AG09319 (cell line): ENCODE measurements around the gene MRPS11.
A peak's percentile ranks its signal among the peaks of the same experiment; 100 is the strongest.

ENCODE experiments used
- DNase-seq: peaks from one replicate; pipeline ENCODE4 v3.0.0-alpha.2; 2010; ENCODE audit warnings: low read depth; ENCODE audit errors: extremely low read depth
- TF ChIP-seq, protein P1 (sequence below): IDR thresholded peaks from 2 replicates; pipeline ENCODE4 v1.5.1; 2011; ENCODE audit warnings: low read depth, mild to moderate bottlenecking, inconsistent platforms, low read length, moderate library complexity

The MRPS11 gene

DNA sequence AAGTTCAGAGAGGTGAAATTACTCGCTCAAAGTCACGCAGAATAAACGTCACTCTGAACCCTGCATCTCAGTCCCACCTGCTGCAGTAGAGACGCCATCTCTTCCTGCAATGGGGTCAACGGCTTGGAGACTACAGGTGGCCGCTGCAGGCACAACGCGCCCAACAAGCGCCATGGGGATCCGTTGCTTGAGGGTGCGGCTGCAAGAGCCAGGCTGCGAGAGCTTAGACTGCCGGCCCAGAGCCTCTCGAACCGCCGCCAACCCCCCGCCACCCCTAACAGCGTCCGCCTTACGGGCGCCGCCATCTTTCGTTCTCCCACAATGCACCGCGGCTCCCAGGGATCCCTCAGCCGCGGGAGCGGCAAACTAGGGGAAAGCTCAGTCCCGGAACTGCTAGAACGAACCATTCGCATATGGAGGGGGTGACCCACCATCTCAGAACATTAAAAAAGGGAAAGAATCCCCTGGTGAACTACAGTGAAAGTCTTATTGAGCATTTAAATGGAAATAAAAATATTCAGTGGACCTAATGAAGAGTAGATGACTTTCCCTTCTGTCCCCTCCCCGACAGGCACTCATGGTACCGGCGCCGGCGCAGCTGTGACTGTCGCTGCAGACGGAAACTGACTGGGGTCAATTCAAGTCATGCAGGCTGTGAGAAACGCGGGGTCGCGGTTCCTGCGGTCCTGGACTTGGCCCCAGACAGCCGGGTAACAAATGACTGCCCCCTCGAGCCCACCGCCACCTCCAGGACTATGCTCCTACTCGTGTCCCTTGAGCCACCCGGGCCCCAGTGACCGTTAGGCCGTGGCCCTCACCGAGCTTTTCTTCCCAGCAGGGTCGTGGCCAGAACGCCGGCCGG, at the start of gene MRPS11, which contains the start of gene MRPL46:
TSS of gene MRPS11 (plus strand) at position 636 of the 862 bp plus-strand sequence. CDS start at position 646, 10 bp downstream.
TSS of gene MRPL46 (minus strand) at position 316 of the 862 bp plus-strand sequence. CDS start at position 305, 11 bp downstream.
- peak; percentile 59 for DNase-seq
- TF ChIP-seq, protein P1, sequence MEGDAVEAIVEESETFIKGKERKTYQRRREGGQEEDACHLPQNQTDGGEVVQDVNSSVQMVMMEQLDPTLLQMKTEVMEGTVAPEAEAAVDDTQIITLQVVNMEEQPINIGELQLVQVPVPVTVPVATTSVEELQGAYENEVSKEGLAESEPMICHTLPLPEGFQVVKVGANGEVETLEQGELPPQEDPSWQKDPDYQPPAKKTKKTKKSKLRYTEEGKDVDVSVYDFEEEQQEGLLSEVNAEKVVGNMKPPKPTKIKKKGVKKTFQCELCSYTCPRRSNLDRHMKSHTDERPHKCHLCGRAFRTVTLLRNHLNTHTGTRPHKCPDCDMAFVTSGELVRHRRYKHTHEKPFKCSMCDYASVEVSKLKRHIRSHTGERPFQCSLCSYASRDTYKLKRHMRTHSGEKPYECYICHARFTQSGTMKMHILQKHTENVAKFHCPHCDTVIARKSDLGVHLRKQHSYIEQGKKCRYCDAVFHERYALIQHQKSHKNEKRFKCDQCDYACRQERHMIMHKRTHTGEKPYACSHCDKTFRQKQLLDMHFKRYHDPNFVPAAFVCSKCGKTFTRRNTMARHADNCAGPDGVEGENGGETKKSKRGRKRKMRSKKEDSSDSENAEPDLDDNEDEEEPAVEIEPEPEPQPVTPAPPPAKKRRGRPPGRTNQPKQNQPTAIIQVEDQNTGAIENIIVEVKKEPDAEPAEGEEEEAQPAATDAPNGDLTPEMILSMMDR, result no peak

DNA sequence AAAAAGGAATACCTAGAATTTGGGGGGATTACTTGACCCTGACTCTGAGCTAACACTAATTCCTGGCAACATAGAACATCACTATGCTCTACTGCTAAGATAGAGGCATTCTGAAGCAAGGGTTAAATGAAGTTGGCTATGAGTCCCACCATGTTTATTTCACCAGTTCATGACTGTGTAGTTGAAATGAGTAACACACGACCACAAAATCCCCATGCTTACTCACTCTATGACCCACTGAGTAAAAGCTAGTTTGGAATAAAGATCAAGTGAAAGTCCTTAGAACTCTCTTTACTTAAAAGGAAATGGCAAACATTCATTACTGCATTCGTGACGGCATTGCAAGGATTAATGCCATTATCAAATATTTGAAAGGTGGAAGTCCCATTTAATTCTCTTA, 47.7 kb upstream of the MRPS11 start:
- no peak for DNase-seq
- TF ChIP-seq, protein P1, result no peak

DNA sequence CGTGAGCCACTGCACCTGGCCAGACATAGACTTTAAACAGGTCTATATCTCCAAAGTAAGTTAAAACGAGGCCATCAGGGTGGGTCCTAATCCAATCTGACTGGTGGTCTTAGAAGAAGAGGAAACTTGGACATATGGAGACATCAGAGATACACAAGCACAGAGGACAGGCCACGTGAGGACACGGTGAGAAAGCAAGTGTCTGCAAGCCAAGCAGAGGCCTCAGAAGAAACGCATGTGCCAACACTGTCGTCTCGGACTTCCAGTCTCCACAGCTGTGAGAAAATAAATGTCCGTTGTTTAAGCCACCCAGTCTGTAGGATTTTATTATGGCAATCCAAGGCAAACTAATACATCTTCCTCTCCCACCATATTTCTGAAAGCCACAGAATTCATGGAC, 44.2 kb upstream of the MRPS11 start:
- TF ChIP-seq, protein P1, result no peak
- no peak for DNase-seq

DNA sequence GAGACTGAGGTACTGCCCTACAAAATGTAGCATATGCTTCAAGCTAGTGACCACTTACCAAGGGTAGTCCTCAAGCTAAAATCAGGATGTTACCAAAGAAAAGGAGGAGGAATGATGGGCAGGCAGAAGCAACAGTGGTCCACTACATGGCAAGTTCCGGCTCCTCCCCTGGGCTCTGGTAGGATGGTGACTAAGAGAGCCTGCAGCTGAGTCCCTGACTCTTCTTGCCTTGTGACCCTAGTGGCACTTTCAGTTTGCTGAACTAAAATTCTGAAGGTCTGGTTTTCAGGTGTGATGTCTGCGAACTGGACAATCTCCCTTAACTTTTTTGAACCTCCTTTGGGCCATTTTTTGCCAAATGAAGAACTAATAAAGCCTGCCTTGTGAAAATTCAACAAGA, 41.2 kb upstream of the MRPS11 start:
- TF ChIP-seq, protein P1, result no peak
- DNase-seq, result no peak

DNA sequence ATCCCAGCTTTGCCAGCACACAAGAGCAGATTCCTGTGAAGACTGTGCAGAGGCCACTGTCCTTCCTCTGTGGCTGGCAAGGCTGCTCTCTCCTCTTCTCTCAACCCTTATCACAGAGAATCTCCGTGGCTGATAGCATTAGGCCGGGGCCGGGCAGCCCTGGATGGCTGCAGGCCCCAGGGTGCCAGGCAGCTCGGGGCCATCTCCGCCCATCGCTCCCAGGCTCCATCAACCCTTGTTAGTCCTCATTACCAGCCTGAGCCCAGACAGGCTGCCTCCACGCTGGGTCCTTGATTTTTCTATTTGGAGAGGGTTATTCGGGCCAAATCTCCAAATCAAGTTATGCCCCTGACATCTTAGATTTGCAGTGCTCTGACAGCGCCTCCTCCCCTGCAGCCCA, 39.5 kb upstream of the MRPS11 start:
- TF ChIP-seq, protein P1, result no peak
- DNase-seq, result no peak

DNA sequence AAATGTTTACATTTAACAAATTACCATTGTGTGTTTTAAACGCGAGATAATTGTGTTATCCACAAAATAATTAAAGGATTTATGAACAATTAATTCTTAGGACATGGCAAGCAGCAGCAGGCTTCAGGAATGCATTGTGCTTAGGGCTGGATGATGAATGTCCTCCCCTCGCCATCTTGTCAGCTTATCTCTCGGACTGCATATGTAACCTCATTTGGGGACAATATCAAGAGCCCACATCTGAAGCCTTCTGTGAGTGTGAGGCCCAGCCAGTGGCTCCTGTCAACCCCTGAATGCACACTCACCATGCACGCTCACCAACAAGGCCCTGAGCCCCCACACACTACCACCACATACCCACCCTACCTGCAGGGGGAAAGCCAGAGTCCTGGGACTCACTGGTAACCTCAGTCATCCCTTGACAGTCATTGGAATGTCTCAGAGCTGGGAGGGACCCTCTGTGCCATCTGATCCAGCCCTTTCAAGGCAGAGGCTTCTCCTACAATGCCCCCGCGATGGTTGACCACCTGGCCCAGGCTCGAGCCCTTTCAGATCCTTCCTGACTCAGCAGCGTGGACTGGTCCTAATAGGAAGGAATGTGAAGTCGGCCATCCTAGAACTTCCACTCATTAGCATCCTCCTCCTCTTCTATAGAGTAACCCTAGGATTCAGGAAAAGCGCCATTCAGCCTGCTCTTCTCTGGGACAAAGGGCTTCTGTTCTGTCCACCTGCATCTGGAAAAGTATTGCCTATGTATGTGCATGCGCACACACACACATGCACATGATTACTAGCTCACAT, 38.5 kb upstream of the MRPS11 start:
- DNase-seq, result no peak
- TF ChIP-seq, protein P1, result no peak

DNA sequence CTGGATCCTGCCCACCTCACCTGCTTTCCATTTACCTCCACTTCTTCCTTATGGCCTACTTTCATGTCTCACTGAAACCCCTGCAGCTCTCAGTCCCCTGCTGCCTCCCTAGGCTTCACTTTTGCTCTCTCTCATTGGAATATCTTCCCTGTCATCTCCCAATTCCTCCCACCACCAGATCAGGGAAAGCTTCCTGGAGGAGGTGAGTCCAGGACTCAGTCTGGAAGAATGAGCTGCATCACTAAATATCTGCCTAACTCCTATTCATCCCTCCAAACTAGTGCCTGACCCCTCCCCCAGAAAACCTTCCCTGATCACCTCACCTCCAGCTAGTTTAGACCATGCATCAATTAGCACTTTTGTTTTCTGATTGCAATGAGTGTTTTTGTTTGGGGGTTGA, 37.5 kb upstream of the MRPS11 start:
- DNase-seq, result no peak
- TF ChIP-seq, protein P1, result no peak
